Right hindlimb (tissue), 1 donor: ENCODE data around the gene MYO5C.

ENCODE experiments used
- DNase-seq: peaks from one replicate; pipeline ENCODE4 v3.0.0-alpha.2; 2018

Gene MYO5C

GRCh38 chr15:52278636-52279367, 16.8 kb downstream of the MYO5C start:
- DNase-seq, result no peak

- no peak for DNase-seq
Measured at GRCh38 chr15:52278135-52278534, 17.5 kb downstream of the MYO5C start.

GRCh38 chr15:52277575-52277974, 18.0 kb downstream of the MYO5C start:
- no peak for DNase-seq

GRCh38 chr15:52276256-52276770, 19.3 kb downstream of the MYO5C start:
- no peak for DNase-seq

DNA sequence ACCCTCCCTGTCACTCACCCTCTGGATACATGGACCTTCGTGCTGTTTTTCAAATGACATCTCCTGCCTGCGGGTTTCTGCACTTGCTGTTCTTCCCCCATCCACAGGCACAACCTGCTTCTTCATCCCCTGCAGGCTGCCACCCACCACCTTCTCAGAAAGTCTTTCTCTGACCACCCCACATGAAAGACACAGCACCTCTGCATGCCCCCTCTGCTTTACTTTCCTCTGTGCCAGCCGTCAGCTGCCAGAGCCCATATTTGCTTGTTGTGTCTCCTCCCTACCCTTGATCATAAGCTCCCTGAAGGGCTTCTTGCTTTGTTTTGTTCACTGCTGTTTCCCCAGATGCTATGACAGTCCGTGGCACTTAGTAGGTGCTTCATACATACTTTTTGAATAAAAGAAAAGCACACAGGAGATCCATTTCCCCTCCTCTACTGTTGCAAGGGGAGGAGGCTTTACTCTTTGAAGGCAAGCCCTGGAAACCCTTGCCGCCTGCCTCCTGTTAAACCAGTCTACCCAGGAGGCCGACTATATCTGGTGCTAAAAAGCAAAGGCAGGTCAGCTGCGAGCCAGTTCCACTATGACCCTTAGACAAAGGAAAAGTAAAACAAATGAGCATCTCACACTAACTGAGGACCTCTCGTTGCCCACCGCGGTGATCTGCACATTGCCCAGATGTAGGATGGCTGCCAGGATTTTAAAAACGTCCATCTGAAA, 31.9 kb downstream of the MYO5C start:
- DNase-seq, result no peak

- no peak for DNase-seq
Measured at GRCh38 chr15:52262364-52262763, 33.2 kb downstream of the MYO5C start.

- peak; percentile 60 for DNase-seq
Measured at GRCh38 chr15:52261498-52262242, 33.9 kb downstream of the MYO5C start.

GRCh38 chr15:52261026-52261425, 34.6 kb downstream of the MYO5C start:
- no peak for DNase-seq

DNA sequence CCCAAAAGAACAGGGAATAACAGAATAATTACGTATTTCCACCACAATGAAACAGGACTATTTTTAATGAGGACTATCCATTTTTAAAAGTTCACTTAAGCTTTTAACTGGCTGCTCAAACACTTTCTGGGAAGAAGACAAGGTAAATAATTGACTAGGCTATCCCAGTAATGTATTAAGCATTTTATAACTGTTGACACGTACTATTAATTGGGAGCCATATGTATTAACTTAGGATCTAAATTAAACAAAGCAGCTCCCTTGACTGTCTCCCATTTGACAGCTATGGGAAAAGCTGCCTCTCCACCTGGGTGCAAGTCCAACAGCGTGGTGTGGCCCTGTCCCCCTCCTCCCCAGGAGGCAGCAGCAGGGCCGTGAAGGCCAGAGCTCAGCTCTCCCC, 36.1 kb downstream of the MYO5C start:
- DNase-seq, result no peak

- no peak for DNase-seq
Measured at GRCh38 chr15:52258461-52258860, 37.1 kb downstream of the MYO5C start.

DNA sequence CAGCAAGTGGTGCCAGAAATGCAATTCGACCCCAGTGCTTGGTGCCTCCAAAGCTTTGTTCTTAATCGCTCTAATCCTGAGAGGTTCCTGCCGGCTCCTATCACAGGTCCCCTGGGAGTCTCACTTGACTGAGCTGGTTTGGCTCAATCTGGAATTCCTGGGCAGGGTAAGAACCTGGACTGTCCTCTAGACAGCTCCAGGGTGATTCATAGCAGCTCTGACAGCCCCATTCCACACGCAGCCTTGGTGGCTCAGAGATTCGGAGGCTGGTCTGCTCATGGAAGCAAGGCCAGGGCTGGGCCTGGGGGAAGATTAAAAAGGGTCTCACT, 37.9 kb downstream of the MYO5C start:
- no peak for DNase-seq

DNA sequence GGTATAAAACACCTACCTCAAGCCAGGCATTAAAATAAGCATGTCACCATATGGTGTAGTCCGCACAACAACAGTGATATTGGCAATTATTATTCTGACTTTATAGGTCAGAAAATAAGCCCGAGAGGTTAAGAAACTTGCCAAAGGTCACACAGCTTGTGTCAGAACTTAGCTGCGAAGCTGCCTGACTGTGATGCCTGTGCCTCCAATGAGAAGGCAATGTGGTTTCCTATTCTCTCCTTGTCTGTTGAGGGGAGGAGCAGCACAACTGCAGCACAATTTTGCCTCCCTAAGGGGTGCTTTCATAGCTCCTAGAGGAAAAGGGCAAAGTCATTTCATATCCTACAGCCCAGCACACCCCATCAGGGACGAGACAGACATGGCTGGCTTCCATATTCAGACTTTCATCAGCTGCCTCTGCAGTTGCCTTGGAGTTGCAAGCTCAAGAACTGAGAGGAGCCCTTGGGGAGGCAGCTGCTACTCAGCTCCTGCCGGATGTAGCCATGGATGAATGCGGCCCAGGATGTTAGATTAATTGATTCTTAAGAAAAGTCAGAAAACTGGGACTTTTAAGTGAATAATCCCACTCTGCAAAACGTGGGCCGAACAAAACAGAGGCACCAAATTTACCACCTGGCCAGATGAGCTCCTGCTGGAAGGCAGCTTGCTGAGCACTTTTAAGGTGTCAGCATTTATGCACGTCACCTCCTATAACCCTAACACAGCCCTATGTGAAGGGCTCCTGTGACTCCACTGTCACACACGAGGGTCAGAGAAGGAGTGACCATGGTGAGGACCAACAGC, 38.5 kb downstream of the MYO5C start:
- DNase-seq, result peak; percentile 45

DNA sequence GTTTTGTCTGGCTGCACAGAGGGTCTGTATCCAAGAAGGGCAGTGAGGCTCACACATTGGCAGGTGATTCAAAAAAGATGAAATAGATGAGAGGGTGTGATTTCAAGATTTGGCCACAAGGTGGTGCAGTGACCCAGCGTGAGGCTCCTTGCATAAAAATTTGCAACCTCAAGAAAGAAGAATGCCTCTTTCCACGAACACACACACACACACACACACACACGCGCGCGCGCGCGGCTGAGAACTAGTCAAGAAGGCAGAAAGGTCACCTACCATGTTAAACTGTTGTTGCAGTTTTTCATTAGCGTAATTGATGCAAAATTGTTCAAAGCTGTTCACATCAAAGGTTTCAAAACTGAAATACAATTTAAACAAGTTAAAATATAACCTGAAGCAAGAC, 39.2 kb downstream of the MYO5C start:
- DNase-seq, result peak; percentile 84

DNA sequence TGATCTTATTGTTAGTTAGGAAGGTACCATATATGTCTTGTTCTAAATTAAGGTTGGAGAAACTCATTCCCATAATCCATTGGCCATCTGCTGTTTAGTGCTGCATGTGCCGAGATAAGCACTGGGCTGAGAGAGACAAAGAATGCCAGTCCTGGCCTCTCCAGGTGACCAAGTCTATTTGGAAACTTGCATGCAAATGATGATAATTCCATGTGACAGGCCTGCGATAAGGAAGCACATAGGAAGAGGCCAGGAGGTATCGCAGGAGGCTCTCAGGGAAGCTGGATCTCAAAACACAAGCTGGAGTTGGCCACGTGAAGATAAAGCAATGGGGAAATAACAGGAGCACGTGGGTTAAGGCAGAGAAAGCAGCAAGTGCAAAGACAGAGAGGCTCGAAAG, 39.7 kb downstream of the MYO5C start:
- DNase-seq, result no peak

DNA sequence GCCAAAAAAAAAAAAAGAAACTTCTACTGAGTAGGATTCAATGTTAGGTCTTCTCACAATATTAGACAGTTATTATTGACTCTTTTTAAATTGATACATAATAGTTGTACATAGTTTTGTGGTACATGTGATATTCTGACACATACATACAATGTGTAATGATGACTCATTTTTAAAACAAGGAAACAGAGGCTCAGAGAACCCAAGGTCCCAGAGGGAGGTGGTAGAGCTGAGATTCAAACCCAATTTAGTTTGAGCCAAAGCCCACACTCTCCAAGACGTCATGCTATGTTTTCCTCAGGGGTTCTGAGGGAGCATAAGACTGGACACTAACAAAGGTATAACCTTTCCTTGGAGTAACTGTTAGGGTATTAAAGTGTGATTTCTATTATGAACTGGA, 40.6 kb downstream of the MYO5C start:
- no peak for DNase-seq

- DNase-seq, result no peak
Measured at GRCh38 chr15:52254391-52254790, 41.2 kb downstream of the MYO5C start.

DNA sequence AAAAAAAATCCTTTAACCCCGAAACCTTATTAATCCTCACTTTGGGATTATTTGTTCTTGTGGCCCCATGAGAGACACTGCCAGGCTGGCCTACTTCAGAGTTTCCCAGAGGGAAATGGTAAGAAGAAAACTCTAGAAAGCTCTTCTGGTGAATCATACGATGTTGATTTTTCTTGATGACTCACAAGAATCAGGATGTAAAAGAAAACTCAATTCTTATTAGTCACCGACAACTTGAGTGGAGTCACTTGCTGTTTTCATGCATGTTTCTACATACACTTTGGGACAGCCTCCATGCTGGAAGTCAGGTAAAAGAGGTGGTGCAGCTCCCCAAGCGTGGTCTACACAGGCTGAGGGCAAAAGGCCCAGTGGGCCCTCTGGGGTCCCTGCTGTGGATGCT, 42.8 kb downstream of the MYO5C start:
- no peak for DNase-seq

GRCh38 chr15:52251144-52251860, 44.3 kb downstream of the MYO5C start:
- DNase-seq, result no peak

DNA sequence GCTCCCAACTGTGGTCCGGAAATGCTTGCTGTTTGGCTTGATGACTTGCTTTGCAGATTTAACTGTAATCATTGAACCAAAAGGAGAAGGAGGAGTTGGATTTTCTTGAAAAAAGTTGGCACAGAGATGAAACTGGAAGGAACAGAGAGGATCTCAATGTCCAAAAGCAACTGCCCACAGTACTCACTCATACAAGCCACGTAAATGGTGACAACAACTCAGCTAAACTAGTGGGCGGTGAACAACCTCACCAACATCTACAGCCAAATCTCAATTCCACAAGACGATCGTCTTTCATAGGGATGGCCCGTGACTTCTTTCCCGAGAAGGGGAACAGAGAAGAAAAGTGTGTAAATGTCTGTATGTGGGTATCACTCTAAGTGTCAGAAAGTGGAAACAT, 48.1 kb downstream of the MYO5C start:
- no peak for DNase-seq

DNA sequence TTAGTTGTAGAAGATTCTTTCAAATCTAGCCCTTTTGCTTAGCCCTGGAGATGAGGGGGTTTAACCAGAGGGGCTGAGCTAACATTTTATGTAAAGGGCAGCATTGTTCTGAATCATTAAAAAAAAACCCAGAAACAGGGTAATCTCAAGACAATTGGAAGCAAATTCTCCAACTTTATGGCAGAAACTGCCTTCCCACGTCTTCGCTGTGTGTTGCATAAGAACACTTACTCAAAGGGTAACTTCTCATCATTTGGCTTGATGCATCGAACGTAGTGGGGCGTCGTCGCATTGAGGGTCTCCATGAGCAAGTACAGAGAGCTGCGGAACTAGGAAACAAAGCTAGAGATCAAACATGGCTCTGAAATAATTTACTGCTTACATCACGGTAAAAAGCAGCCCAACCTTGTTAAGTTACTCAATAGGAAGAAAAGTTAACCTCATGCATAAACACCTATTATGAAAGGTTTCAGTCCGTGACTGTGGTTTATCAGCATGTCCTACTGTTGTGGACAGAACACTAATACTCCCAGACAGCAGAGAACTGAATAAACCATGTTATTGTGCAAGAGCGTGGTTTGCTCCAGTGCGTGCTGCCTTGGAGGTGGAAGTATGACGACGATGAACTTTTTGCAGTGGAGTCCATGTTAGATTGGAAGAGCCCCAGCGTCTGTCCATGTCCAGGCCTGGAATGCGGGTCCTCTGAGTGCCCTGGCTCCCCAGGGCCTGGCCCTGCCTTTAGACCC, 48.7 kb downstream of the MYO5C start:
- no peak for DNase-seq
